Gastroesophageal sphincter (tissue), 3 donors: ENCODE measurements around the gene ZNF223.

Source experiments
- EP300 ChIP-seq: sonication (generic); formaldehyde crosslinking; IDR thresholded peaks from one replicate; pipeline ENCODE4 v1.6.1; 2017; ENCODE audit warnings: antibody characterized with exemption, mild to moderate bottlenecking
- POLR2A ChIP-seq, 2 donors: fragments of 450-650 bp; IDR thresholded peaks; one replicate each; pipeline ENCODE4 v1.6.1; 2017; ENCODE audit warnings: antibody characterized with exemption in 2 of 2, mild to moderate bottlenecking in 2 of 2, moderate library complexity in 1 of 2
- TF ChIP-seq, protein P1 (sequence below), 4 experiments: fragments of 200-600 bp in 2 of 4; fragments of 450-650 bp in 2 of 4; sonication (generic) in 1 of 4; IDR thresholded peaks; one replicate each; pipeline ENCODE4 v1.5.1; 2017 to 2019; ENCODE audit warnings: antibody characterized with exemption in 4 of 4, mild to moderate bottlenecking in 2 of 4, moderate library complexity in 2 of 4

DNA sequence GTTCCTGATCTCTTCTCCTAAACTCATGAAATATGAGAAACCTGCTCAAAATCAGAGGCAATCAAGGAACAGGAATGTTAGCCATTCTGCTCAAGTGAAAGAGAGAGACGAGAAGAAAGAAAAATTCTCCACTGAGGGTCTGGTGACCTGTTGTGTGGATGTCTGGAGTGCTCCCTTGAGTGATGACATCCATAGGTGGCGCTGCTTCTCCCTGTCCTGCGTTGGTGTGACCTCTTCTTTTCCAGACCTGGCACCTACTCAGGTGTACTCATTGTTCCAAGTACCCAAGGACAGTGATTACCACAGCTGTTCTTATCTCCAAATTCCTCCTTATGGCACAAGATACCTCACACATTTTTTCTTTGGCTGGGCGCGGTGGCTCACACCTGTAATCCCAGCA is 4.0 kb downstream of the ZNF223 start:
- TF ChIP-seq EP300 = no peak
- TF ChIP-seq, protein P1, sequence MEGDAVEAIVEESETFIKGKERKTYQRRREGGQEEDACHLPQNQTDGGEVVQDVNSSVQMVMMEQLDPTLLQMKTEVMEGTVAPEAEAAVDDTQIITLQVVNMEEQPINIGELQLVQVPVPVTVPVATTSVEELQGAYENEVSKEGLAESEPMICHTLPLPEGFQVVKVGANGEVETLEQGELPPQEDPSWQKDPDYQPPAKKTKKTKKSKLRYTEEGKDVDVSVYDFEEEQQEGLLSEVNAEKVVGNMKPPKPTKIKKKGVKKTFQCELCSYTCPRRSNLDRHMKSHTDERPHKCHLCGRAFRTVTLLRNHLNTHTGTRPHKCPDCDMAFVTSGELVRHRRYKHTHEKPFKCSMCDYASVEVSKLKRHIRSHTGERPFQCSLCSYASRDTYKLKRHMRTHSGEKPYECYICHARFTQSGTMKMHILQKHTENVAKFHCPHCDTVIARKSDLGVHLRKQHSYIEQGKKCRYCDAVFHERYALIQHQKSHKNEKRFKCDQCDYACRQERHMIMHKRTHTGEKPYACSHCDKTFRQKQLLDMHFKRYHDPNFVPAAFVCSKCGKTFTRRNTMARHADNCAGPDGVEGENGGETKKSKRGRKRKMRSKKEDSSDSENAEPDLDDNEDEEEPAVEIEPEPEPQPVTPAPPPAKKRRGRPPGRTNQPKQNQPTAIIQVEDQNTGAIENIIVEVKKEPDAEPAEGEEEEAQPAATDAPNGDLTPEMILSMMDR (IDR thresholded peaks at IDR 0.05) = no peak
- no peak for TF ChIP-seq POLR2A (IDR thresholded peaks at IDR 0.05)
